Measurements from ENCODE around the gene SLC8A1.
A peak's percentile ranks its signal among the peaks of the same experiment; 100 is the strongest.

The SLC8A1 gene

DNA sequence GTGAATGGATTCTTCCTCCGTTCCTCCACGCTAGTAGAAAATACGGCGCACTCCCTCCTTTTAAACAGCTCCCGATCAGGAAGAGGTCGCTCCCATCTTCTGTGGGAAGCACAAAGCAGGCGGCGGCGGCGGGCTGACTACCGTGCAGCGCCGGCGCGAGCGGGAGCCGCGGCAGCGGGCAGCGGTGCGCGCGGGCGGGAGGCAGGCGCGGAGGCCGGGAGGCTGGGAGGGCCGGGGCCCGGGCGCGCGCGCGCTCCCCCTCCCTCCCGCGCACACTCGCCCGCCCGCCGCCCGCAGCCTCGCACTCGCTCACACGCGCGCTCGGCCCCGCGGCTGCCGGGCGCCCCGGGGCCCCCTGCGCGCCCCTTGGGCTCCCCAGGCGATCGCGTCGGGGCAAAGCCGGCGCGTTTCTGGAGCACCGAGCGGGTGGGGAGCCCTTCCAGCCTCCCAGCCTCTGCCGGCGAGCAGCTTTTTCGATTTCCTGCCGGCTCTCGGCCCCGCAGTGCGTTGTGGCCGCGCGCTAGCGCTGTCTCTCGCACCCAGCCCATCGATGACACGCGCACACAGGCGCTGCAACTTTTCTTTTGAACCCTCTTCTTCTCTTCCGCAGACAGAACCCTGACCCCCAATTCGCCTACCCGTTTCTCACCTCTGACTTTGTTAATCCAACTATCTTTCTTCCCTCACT, at the start of gene SLC8A1:
TSS of gene SLC8A1 (minus strand) at position 173 of the 688 bp plus-strand sequence.
- no peak for TF ChIP-seq CTCF (IDR thresholded peaks at IDR 0.05; ENCODE audit: insufficient read depth, missing control alignments)
- DNase-seq (ENCODE audit: insufficient read length, low spot score) (no peak), FAIRE-seq (no peak)

DNA sequence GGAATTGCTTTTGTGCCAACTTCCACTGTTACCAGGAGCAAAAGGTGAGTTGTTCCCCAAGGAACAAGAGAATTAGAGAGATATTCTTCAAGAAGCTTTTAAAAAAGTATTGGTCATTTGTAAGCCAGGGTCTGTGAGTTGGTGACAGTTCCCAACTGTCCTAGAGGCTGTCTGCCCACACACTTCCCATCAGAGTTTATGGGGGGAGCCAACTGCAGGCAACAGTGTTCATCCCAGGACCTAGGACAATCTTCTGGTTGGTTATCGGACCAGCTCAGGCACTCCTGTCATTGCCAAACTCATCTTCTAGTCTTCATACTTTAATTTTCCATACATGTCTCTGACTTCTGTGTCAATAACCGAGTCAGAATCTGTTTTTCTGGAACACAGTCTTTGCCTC, 47.5 kb upstream of the SLC8A1 start:
- DNase-seq (ENCODE audit: insufficient read length, low spot score) (no peak), FAIRE-seq (no peak)
- no peak for TF ChIP-seq CTCF (IDR thresholded peaks at IDR 0.05; ENCODE audit: insufficient read depth, missing control alignments)

DNA sequence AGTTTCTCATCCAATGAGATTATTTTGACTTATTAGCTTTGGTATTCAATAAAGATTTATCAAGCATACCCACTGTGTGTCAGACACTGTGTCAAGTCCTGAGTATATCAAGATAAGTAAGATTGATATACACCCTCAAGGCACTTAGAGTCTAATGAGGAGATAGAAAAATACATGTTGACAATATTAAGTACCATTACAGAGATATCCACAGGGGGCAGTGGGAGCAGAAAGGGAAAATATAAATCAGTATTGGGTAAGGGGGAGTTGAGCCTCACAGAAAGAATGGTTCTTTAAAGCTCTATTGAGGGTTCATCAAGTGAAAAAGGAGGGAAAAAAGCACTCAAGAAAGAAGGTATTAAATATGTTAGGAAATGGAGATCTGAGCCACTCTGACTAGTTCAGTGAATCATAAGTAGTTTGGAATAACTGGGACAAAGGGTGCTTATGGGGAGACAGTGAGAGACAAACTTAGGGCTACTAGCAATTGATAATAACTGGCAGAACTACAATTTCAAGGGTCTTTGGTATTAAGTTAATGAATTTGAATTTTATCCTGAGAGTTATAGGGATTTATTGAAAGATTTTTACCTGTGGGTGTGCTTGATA, 45.5 kb upstream of the SLC8A1 start:
- no peak for TF ChIP-seq CTCF (IDR thresholded peaks at IDR 0.05; ENCODE audit: insufficient read depth, missing control alignments)
- DNase-seq (ENCODE audit: insufficient read length, low spot score): no peak
- FAIRE-seq: no peak

DNA sequence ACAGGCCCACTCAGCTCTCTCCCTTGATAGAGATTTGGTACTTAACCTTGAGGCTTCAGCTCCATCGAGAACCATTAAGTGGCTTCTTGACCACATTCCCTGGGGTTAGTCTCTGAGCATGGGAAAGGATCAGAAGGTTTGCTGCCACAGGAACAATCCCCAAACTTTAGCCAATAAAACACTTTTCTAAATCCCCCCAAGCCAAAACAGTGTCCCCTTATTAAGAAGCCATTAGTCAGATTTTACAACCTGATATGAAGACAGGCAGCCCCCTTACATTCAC, 37.7 kb upstream of the SLC8A1 start:
- FAIRE-seq (no peak), DNase-seq (ENCODE audit: insufficient read length, low spot score) (no peak)
- no peak for TF ChIP-seq CTCF (IDR thresholded peaks at IDR 0.05; ENCODE audit: insufficient read depth, missing control alignments)

DNA sequence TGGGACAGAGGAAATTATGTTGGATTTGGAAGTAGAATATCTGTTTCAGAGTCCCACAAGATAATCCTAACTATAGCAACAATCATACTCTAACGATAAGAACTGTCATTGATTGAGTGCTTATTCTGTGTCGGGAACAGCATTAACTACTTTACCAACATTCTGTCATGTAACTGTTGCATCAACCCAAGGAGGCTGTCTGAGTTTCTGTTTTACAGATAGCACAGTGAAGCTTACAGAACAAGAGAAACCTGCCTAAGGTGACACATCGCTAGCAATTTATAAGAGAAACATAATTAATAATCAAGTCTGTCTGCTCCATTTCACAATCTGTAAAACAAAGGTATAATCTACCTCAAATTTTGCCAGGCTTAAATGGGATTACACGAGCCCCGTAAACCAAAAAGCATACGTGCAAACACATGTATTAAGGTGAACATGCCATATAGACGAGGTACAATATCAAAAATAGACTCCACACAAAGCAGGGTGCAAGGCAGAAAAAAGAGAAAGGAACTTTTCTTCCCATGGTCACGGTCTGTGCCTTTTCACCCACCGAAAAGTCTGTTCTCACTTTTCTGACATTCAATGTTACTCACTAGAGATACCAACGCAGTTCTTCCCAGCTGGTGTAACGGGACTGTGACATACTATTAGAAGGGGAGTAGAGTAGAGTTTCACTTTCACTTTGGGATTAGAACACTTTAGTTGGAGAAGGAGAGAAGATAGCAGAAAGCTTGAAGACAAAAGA, 37.2 kb upstream of the SLC8A1 start:
- peak; percentile 55 for FAIRE-seq
- DNase-seq (ENCODE audit: insufficient read length, low spot score): no peak
- no peak for TF ChIP-seq CTCF (IDR thresholded peaks at IDR 0.05; ENCODE audit: insufficient read depth, missing control alignments)

DNA sequence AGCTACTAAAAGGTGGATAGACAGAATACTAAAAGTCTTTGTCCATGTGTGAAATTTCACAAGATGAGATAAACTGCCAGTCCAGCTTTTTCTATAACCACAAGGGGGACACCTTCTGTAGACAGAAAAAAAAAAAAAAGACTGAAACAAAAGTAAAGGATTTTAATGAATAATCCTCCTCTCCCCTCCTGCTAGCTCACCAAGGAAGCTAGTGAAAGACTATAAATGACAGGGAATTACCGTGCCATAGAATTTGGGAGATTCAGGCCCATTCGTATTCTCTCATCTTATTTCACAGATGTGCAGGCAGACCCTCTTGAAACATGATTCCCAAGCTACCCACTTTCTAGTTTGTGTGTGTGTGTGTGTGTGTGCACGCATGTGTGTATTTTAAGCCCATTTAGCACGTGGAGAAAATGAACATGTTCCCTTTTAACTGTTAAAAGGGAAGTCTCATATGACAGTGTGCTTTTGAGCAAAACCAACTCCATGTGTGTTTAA, 36.3 kb upstream of the SLC8A1 start:
- peak; percentile 67 for FAIRE-seq
- TF ChIP-seq CTCF (IDR thresholded peaks at IDR 0.05; ENCODE audit: insufficient read depth, missing control alignments): peak; percentile 39
- no peak for DNase-seq (ENCODE audit: insufficient read length, low spot score)

- FAIRE-seq: no peak
- no peak for DNase-seq (ENCODE audit: insufficient read length, low spot score)
- no peak for TF ChIP-seq CTCF (IDR thresholded peaks at IDR 0.05; ENCODE audit: insufficient read depth, missing control alignments)
Observed at GRCh38 chr2:40487602-40488001, 35.7 kb upstream of the SLC8A1 start.
